NCI-H526 (cell line): ENCODE measurements around the gene HPS4.
"Not testable (repeated sequence)": the region's sequence is repeated elsewhere in the genome, so short reads cannot be mapped to it uniquely, and the experiment has no call there.

Source experiments
- DNase-seq, 2 experiments: peaks; one replicate each; lab custom pipeline; 2025; lab: John Stamatoyannopoulos, UW

Gene HPS4

GRCh38 chr22:26442086-26442756 is 41.4 kb downstream of the HPS4 start:
- DNase-seq = no peak

GRCh38 chr22:26439559-26439958 is 44.0 kb downstream of the HPS4 start:
- no peak for DNase-seq

- not testable (repeated sequence) for DNase-seq
Measured at GRCh38 chr22:26438776-26439175, 44.8 kb downstream of the HPS4 start.

- no peak for DNase-seq
Measured at GRCh38 chr22:26437694-26438392, 45.7 kb downstream of the HPS4 start.

- DNase-seq = no peak
Measured at GRCh38 chr22:26436903-26437515, 46.6 kb downstream of the HPS4 start.

- DNase-seq = no peak
Measured at GRCh38 chr22:26435327-26436093, 48.1 kb downstream of the HPS4 start.

GRCh38 chr22:26433805-26434204 is 49.8 kb downstream of the HPS4 start:
- no peak for DNase-seq

GRCh38 chr22:26432619-26433311 is 50.8 kb downstream of the HPS4 start:
- DNase-seq = no peak

GRCh38 chr22:26431261-26431995 is 52.2 kb downstream of the HPS4 start:
- no peak for DNase-seq

- DNase-seq = peak in 1 of 2 experiments; percentile 1
Measured at GRCh38 chr22:26430600-26430999, 53.0 kb downstream of the HPS4 start.

GRCh38 chr22:26429458-26430286 is 53.9 kb downstream of the HPS4 start:
- DNase-seq = peak in 1 of 2 experiments; percentile 36

- DNase-seq = peak; percentile 24 to 65
Measured at GRCh38 chr22:26428515-26429457, 54.8 kb downstream of the HPS4 start, which contains the start of gene ASPHD2. TSS of gene ASPHD2 (plus strand) at chr22:26429260. CDS start at chr22:26433616, 4,356 bp downstream.

GRCh38 chr22:26426924-26427323 is 56.7 kb downstream of the HPS4 start:
- no peak for DNase-seq

- no peak for DNase-seq
Measured at GRCh38 chr22:26418620-26419019, 65.0 kb downstream of the HPS4 start.

- DNase-seq = no peak
Measured at GRCh38 chr22:26417406-26417805, 66.2 kb downstream of the HPS4 start.

- no peak for DNase-seq
Measured at GRCh38 chr22:26416670-26417276, 66.8 kb downstream of the HPS4 start.

- DNase-seq = no peak
Measured at GRCh38 chr22:26416256-26416655, 67.3 kb downstream of the HPS4 start.

GRCh38 chr22:26414347-26414746 is 69.2 kb downstream of the HPS4 start:
- DNase-seq = no peak
